Measurements from ENCODE around the gene PIN4. TPM values are rescaled to one million over a fixed set of nuclear protein-coding genes. Genes with fewer than 3 reads are reported as not detected.

The PIN4 gene
- total and polyA plus RNA-seq, 4 donors = 6.1 to 28.2 (median 25.6) TPM

DNA sequence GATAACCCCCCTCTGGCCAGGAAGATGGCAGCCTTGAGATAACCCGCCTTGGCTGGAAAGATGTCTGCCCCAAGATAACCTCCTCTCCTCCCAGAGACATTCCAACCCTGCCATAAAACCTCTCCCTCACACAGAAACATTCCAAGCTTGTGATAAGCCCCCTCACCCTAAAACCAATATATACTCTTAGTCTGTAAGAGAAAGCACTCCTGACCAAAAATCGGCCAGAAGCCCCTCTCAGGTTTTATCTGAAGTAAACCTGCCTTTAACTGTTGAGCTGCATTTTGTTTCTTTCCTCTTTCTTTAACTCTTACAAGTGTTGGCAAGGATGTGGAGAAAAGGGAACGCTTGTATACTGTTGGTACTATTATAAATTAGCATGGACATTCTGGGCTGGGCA lies 48.7 kb downstream of the PIN4 start:
- DNase-seq (ENCODE audit: low read depth in 4 of 6, low spot score in 6 of 6) = no peak
- H3K36me3 ChIP-seq (ENCODE audit: control insufficient read depth, insufficient read depth, low read length) = no peaks in the 10 kb centered on the region
- no peaks in the 10 kb centered on the region for H3K9me3 ChIP-seq (ENCODE audit: control insufficient read depth, insufficient read depth, low read length)
- 89% methylated on average over 1 of the region's 3 CpGs for WGBS (ENCODE audit: insufficient coverage)
- H3K27ac ChIP-seq (ENCODE audit: low read depth, low read length) = no peak overlapping the region
- no peak overlapping the region for H3K4me3 ChIP-seq (ENCODE audit: low read depth, low read length)
- no peaks in the 10 kb centered on the region for H3K27me3 ChIP-seq (ENCODE audit: control insufficient read depth, insufficient read depth, low read length)
- no peaks in the 10 kb centered on the region for H3K4me1 ChIP-seq (ENCODE audit: control insufficient read depth, insufficient read depth, low read length)

DNA sequence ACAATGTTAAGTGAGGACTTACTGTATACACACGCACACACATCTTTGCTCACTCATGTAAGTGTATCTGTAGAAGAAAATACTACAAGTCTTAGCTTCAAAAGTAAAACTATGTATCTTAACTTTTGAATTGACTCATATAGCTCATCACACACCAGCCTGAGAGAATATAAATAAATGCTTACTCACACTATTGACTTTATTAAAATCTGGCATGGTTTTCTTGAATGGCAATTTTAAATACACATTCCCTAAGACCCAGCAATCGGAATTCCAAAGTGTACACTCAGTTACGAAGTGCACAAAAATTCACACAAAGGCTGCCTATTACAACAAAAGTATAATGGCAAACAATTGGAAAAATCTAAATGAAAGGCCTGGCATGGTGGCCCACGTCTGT lies 55.3 kb downstream of the PIN4 start:
- Histone ChIP-seq H3K4me1 (ENCODE audit: control insufficient read depth, insufficient read depth, low read length) (peaks cover 4% of the 10 kb centered on the region), H3K9me3 (ENCODE audit: control insufficient read depth, insufficient read depth, low read length) (no peaks in the 10 kb centered on the region), H3K36me3 (ENCODE audit: control insufficient read depth, insufficient read depth, low read length) (no peaks in the 10 kb centered on the region), H3K4me3 (ENCODE audit: low read depth, low read length) (no peak overlapping the region), H3K27me3 (ENCODE audit: control insufficient read depth, insufficient read depth, low read length) (no peaks in the 10 kb centered on the region), H3K27ac (ENCODE audit: low read depth, low read length) (no peak overlapping the region)
- no peak for DNase-seq (ENCODE audit: low read depth in 4 of 6, low spot score in 6 of 6)
- WGBS (ENCODE audit: insufficient coverage) = 69% methylated on average over 1 of the region's 4 CpGs

- no peak for DNase-seq (ENCODE audit: low read depth in 4 of 6, low spot score in 6 of 6)
- H3K9me3 ChIP-seq (ENCODE audit: control insufficient read depth, insufficient read depth, low read length) = no peaks in the 10 kb centered on the region
- H3K4me1 ChIP-seq (ENCODE audit: control insufficient read depth, insufficient read depth, low read length) = peaks cover 4% of the 10 kb centered on the region
- H3K36me3 ChIP-seq (ENCODE audit: control insufficient read depth, insufficient read depth, low read length) = no peaks in the 10 kb centered on the region
- H3K4me3 ChIP-seq (ENCODE audit: low read depth, low read length) = no peak overlapping the region
- WGBS (ENCODE audit: insufficient coverage) = 39% methylated on average over 4 of the region's 6 CpGs
- H3K27me3 ChIP-seq (ENCODE audit: control insufficient read depth, insufficient read depth, low read length) = peaks cover 2% of the 10 kb centered on the region
- H3K27ac ChIP-seq (ENCODE audit: low read depth, low read length) = no peak overlapping the region
These were observed 56.6 kb downstream of the PIN4 start for GRCh38 chrX:72238183-72238582.

GRCh38 chrX:72238721-72239475 lies 57.3 kb downstream of the PIN4 start, which contains the start of gene ERCC6L:
ERCC6L (minus strand) TSS chrX:72239027; CDS start chrX:72238911, 116 bp downstream.
- H3K4me3 ChIP-seq (ENCODE audit: low read depth, low read length) = peak within 1 kb of the TSS; percentile 36
- H3K36me3 ChIP-seq (ENCODE audit: control insufficient read depth, insufficient read depth, low read length) = no peaks in the 10 kb centered on the region
- no peaks in the 10 kb centered on the region for H3K9me3 ChIP-seq (ENCODE audit: control insufficient read depth, insufficient read depth, low read length)
- no peak within 1 kb of the TSS for H3K27ac ChIP-seq (ENCODE audit: low read depth, low read length)
- 25% methylated on average over 59 of the region's 59 CpGs for WGBS (ENCODE audit: insufficient coverage)
- H3K27me3 ChIP-seq (ENCODE audit: control insufficient read depth, insufficient read depth, low read length) = peaks cover 2% of the 10 kb centered on the region
- DNase-seq (ENCODE audit: low read depth in 4 of 6, low spot score in 6 of 6) = peak; percentile 41 to 95 (median 74)
- H3K4me1 ChIP-seq (ENCODE audit: control insufficient read depth, insufficient read depth, low read length) = peaks cover 4% of the 10 kb centered on the region

DNA sequence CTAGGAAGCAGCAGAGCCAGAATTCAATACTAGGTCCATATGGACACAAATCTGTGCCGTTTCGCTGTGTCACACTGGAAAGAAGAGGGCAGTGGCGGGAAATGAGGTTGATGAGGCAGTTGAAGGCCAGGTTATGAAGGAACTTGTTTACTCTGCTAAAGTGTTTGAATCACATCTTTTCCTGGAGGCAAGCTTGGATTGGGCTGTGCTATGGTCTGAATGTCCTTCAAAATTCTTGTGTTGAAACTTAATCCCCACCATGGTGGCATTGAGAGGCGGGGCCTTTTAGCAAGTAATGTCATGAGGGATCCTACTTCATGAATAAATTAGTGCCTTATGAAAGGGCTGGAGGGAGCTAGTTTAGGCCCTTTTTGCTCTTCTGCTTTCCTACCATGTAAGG lies 59.4 kb downstream of the PIN4 start:
- Histone ChIP-seq H3K4me1 (ENCODE audit: control insufficient read depth, insufficient read depth, low read length) (peaks cover 4% of the 10 kb centered on the region), H3K36me3 (ENCODE audit: control insufficient read depth, insufficient read depth, low read length) (no peaks in the 10 kb centered on the region), H3K9me3 (ENCODE audit: control insufficient read depth, insufficient read depth, low read length) (no peaks in the 10 kb centered on the region), H3K4me3 (ENCODE audit: low read depth, low read length) (no peak overlapping the region), H3K27me3 (ENCODE audit: control insufficient read depth, insufficient read depth, low read length) (peaks cover 4% of the 10 kb centered on the region), H3K27ac (ENCODE audit: low read depth, low read length) (no peak overlapping the region)
- DNase-seq (ENCODE audit: low read depth in 4 of 6, low spot score in 6 of 6) = no peak
- 69% methylated on average over 3 of the region's 4 CpGs for WGBS (ENCODE audit: insufficient coverage)

DNA sequence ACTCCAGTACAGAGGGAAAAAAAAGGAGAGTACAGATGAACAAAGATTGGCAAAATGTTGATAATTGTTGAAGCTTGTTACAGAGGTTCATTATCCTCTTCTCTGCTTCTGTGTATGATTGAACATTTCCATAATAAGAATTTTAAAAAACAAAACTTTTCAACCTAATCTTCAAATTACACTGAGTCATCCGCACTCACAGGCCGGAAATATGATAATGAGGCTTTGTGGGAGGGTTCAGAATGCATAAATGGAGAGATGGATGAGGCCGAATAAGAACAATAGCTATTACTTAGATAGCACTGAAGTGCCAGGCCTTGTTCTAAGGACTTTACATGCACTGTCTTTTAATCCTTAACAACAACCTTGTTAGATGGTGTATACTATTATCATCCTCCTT lies 61.9 kb downstream of the PIN4 start:
- Histone ChIP-seq H3K4me1 (ENCODE audit: control insufficient read depth, insufficient read depth, low read length) (peaks cover 3% of the 10 kb centered on the region), H3K9me3 (ENCODE audit: control insufficient read depth, insufficient read depth, low read length) (no peaks in the 10 kb centered on the region), H3K4me3 (ENCODE audit: low read depth, low read length) (no peak overlapping the region), H3K27ac (ENCODE audit: low read depth, low read length) (no peak overlapping the region), H3K36me3 (ENCODE audit: control insufficient read depth, insufficient read depth, low read length) (no peaks in the 10 kb centered on the region), H3K27me3 (ENCODE audit: control insufficient read depth, insufficient read depth, low read length) (peaks cover 16% of the 10 kb centered on the region)
- WGBS (ENCODE audit: insufficient coverage) = no CpG with 5 or more reads among the region's 3 CpGs
- DNase-seq (ENCODE audit: low read depth in 4 of 6, low spot score in 6 of 6) = no peak

DNA sequence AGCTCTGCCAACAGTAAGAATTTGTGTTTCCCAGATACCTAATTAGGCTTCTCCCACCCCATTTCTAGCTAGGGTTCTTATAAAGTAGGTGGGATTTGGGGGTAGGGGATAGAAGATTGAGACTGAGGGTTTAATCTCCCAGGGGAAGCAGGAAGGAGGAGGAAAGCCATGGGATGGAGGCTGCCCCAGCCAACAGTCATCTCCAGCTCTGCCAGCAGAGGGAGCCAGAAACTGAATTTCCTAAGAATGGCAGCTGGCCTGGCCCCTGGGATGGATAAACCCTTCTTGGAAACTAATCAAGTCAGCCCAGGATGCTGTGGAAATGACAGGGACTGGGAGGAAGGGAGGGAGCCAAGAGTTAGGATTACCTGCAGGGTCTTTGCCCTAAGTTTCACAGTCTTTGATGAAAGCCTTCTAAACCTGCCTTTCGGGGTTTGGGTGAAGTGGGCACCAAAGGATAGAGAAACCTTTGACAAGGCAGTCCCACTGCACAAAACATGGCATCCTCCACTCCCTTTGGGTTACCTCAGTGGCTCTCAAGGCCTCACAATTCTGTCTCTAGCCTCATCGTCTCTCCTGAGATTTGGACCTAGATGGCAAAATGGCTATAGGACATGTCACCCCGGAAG lies 64.0 kb downstream of the PIN4 start:
- no peak overlapping the region for H3K4me3 ChIP-seq (ENCODE audit: low read depth, low read length)
- peak in 2 of 6 donors; percentile 33 to 53 for DNase-seq (ENCODE audit: low read depth in 4 of 6, low spot score in 6 of 6)
- H3K9me3 ChIP-seq (ENCODE audit: control insufficient read depth, insufficient read depth, low read length) = no peaks in the 10 kb centered on the region
- no peaks in the 10 kb centered on the region for H3K4me1 ChIP-seq (ENCODE audit: control insufficient read depth, insufficient read depth, low read length)
- WGBS (ENCODE audit: insufficient coverage) = 84% methylated on average over 2 of the region's 3 CpGs
- no peak overlapping the region for H3K27ac ChIP-seq (ENCODE audit: low read depth, low read length)
- no peaks in the 10 kb centered on the region for H3K36me3 ChIP-seq (ENCODE audit: control insufficient read depth, insufficient read depth, low read length)
- H3K27me3 ChIP-seq (ENCODE audit: control insufficient read depth, insufficient read depth, low read length) = peaks cover 16% of the 10 kb centered on the region

- WGBS (ENCODE audit: insufficient coverage) = 68% methylated on average over 1 of the region's 2 CpGs
- peaks cover 17% of the 10 kb centered on the region for H3K27me3 ChIP-seq (ENCODE audit: control insufficient read depth, insufficient read depth, low read length)
These were observed 65.8 kb downstream of the PIN4 start for GRCh38 chrX:72247206-72247942.

More at GRCh38 chrX:72247206-72247942, 65.8 kb downstream of the PIN4 start:
- no peaks in the 10 kb centered on the region for H3K4me1 ChIP-seq (ENCODE audit: control insufficient read depth, insufficient read depth, low read length)
- H3K36me3 ChIP-seq (ENCODE audit: control insufficient read depth, insufficient read depth, low read length) = no peaks in the 10 kb centered on the region
- no peak overlapping the region for H3K27ac ChIP-seq (ENCODE audit: low read depth, low read length)
- no peaks in the 10 kb centered on the region for H3K9me3 ChIP-seq (ENCODE audit: control insufficient read depth, insufficient read depth, low read length)
- H3K4me3 ChIP-seq (ENCODE audit: low read depth, low read length) = no peak overlapping the region
- peak in 1 of 6 donors; percentile 17 for DNase-seq (ENCODE audit: low read depth in 4 of 6, low spot score in 6 of 6)

Data from spinal cord (tissue), 10 donors.